ENCODE results near the gene ANKRD17. TPM values are rescaled to one million over a fixed set of nuclear protein-coding genes. Genes with fewer than 3 reads are reported as not detected.
"Not testable (repeated sequence)": the region's sequence is repeated elsewhere in the genome, so short reads cannot be mapped to it uniquely, and the experiment has no call there.

ANKRD17 gene
- polyA plus RNA-seq, 1 of the 3 experiments (the other 2 are of a cell fraction), result 25.6 TPM

DNA sequence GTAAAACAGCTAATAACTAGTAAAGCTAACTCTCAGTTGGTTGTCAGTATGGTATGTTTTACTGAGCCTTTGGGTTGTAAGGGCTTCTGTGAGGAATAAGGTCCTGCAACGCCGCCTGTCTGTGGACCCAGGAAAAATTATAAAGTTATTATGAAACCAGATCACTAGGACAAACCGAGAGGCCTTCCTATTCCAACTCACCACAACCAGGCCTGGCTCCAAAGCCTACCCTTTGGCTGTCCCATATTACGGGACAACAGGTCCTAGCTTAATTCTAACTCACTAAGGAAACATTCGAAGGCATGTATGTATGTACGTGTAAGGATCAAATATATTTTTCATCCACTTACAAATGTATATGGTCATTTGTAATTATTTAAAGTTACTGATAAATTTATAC lies 1.4 kb downstream of the ANKRD17 start (continued):
- no peak for TF ChIP-seq FOXJ3 (CRISPR knock-in tag; IDR thresholded peaks at IDR 0.05)
- TF ChIP-seq USF2 (IDR thresholded peaks at IDR 0.05; ENCODE audit: borderline replicate concordance, low read depth, low read length), result no peak
- no peak for TF ChIP-seq POLR2AphosphoS5 (IDR thresholded peaks at IDR 0.05; ENCODE audit: low read depth, low read length)
- TF ChIP-seq MXI1 (IDR thresholded peaks at IDR 0.05; ENCODE audit: low read depth, low read length), result peak; percentile 48; the same call in 1 of the 2 replicates
- TF ChIP-seq ELF1 (IDR thresholded peaks at IDR 0.05), result no peak
- TF ChIP-seq, protein P1, sequence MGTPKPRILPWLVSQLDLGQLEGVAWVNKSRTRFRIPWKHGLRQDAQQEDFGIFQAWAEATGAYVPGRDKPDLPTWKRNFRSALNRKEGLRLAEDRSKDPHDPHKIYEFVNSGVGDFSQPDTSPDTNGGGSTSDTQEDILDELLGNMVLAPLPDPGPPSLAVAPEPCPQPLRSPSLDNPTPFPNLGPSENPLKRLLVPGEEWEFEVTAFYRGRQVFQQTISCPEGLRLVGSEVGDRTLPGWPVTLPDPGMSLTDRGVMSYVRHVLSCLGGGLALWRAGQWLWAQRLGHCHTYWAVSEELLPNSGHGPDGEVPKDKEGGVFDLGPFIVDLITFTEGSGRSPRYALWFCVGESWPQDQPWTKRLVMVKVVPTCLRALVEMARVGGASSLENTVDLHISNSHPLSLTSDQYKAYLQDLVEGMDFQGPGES (IDR thresholded peaks at IDR 0.05; ENCODE audit: low read depth, low read length), result no peak
- TF ChIP-seq YY1 (IDR thresholded peaks at IDR 0.05; ENCODE audit: low read depth), result 0 out of 2 replicates have a peak, but pooled peaks have one; percentile 22

DNA sequence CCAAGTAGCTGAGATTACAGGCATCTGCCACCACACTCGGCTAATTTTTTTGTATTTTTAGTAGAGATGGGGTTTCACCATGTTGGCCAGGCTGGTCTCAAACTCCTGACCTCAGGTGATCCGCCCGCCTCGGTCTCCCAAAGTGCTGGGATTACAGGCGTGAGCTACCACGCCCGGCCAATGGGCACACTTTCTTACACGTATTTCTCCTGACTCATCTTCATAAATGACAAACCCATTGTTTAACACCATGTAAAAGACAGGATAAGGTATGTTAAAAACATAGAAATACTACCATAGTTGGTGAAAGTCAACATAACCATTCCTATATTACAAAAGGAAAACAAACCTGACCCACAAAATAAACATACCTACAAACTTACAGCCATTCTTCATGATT lies 2.8 kb downstream of the ANKRD17 start:
- H3K27me3 ChIP-seq (ENCODE audit: insufficient read depth); POLR2A ChIA-PET; H3K9me2 ChIP-seq; H3K9ac ChIP-seq; H3K9me3 ChIP-seq; H3K27ac ChIP-seq (ENCODE audit: low read depth in 2 of 2, low read length in 1 of 2); DNase-seq; H2AFZ ChIP-seq (ENCODE audit: low read depth); H3K4me1 ChIP-seq (ENCODE audit: control insufficient read depth in 1 of 2, insufficient read depth in 2 of 2, low read depth in 1 of 2, low read length in 1 of 2): not testable (repeated sequence)
- peaks cover 54% of the 10 kb centered on the region for H4K20me1 ChIP-seq (ENCODE audit: insufficient read depth)
- peak overlapping the region; percentile 87 for H3K4me2 ChIP-seq
- H3K4me3 ChIP-seq (ENCODE audit: low read depth in 2 of 2, low read length in 1 of 2), result peak overlapping the region in 1 of 2 experiments; percentile 75; a peak in 1 of 4 replicates
- H3K79me2 ChIP-seq (ENCODE audit: insufficient read depth), result peaks cover 90% of the 10 kb centered on the region
- peaks cover 36% of the 10 kb centered on the region for H3F3A ChIP-seq (replicated peaks; ENCODE audit: insufficient read depth)
- CTCF ChIA-PET, result interaction anchor here (1.4 to 6.9 kb wide), 5 partner anchors 10 to 152 kb away, joined by 3 to 48 read pairs (median 5); no protein-coding TSS in a partner anchor
- 82% methylated on average over 8 of the region's 8 CpGs for WGBS (ENCODE audit: low lambda C conversion rate)
- H3K36me3 ChIP-seq (replicated peaks in 1 of 2; ENCODE audit: control insufficient read depth in 1 of 2, insufficient read depth in 2 of 2, low read length in 1 of 2), result peaks cover 13 to 28% of the 10 kb centered on the region in 2 experiments

DNA sequence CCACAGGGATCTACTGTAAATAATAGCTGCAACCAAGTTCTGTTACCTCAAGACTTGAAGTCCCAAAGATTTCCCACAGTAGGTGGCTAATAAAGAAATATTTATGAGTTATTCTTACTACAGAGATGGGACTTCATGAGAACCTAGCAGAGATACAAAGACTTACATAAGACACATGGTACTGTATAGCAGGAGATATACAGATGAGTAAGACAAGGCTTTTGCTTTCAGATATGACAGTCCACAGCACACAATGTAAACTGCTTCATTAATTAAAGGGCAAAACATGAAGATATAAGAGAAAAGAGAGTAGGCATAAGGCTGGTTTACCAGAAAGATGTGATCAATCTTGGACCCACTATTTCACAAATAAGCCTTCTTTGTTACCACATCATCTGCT lies 6.6 kb downstream of the ANKRD17 start:
- Histone ChIP-seq H3K27me3 (ENCODE audit: insufficient read depth) (no peaks in the 10 kb centered on the region), H3K9me2 (no peaks in the 10 kb centered on the region), H3K4me1 (ENCODE audit: control insufficient read depth in 1 of 2, insufficient read depth in 2 of 2, low read depth in 1 of 2, low read length in 1 of 2) (peaks cover 0 to 4% of the 10 kb centered on the region in 2 experiments; a peak in 1 of 4 replicates), H3K79me2 (ENCODE audit: insufficient read depth) (peaks cover 100% of the 10 kb centered on the region), H4K20me1 (ENCODE audit: insufficient read depth) (peaks cover 78% of the 10 kb centered on the region), H3K4me3 (ENCODE audit: low read depth in 2 of 2, low read length in 1 of 2) (no peak overlapping the region), H2AFZ (ENCODE audit: low read depth) (no peak overlapping the region), H3K4me2 (no peak overlapping the region), H3K9me3 (no peaks in the 10 kb centered on the region), H3K27ac (ENCODE audit: low read depth in 2 of 2, low read length in 1 of 2) (no peak overlapping the region), H3K9ac (no peak overlapping the region), H3K36me3 (replicated peaks in 1 of 2; ENCODE audit: control insufficient read depth in 1 of 2, insufficient read depth in 2 of 2, low read length in 1 of 2) (peaks cover 16 to 39% of the 10 kb centered on the region in 2 experiments), H3F3A (replicated peaks; ENCODE audit: insufficient read depth) (peaks cover 12% of the 10 kb centered on the region)
- DNase-seq, result no peak
- ChIA-PET POLR2A (no interaction called here), CTCF (no interaction called here)
- TF ChIP-seq TCF12 (IDR thresholded peaks at IDR 0.05), result no peak
- no peak for TF ChIP-seq FOXJ3 (CRISPR knock-in tag; IDR thresholded peaks at IDR 0.05)
- no peak for TF ChIP-seq ELF1 (IDR thresholded peaks at IDR 0.05)
- no peak for TF ChIP-seq CHD2 (IDR thresholded peaks at IDR 0.05; ENCODE audit: low read length, partially characterized antibody)
- no peak for TF ChIP-seq FOXM1 (IDR thresholded peaks at IDR 0.05; ENCODE audit: low read depth)
- TF ChIP-seq MXI1 (IDR thresholded peaks at IDR 0.05; ENCODE audit: low read depth, low read length), result no peak
- no peak for TF ChIP-seq EP300 (IDR thresholded peaks at IDR 0.05; ENCODE audit: borderline replicate concordance in 1 of 2, low read depth in 1 of 2, low read length in 1 of 2)
- TF ChIP-seq SMC3 (IDR thresholded peaks at IDR 0.05; ENCODE audit: low read depth, low read length), result no peak
- TF ChIP-seq NRF1 (IDR thresholded peaks at IDR 0.05; ENCODE audit: low read depth, low read length), result no peak
- no peak for TF ChIP-seq NFIC (IDR thresholded peaks at IDR 0.05; ENCODE audit: borderline replicate concordance)

All from SK-N-SH (cell line).